Uterus (tissue), 4 donors: ENCODE measurements around the gene UBXN6. TPM values are rescaled to one million over a fixed set of nuclear protein-coding genes. Genes with fewer than 3 reads are reported as not detected.

Source experiments
- DNase-seq, 2 donors: peaks; one replicate each; pipeline ENCODE4 v3.0.0-alpha.2; 2019 to 2020
- H3K27ac ChIP-seq, 2 donors: fragments of 200-600 bp; sonication (generic); 1 replicate in 1 of 2; 2 replicates in 1 of 2; pipeline ENCODE4 v1.5.1; 2016 to 2018
- H3K27me3 ChIP-seq, 2 donors: fragments of 200-600 bp; sonication (generic); one replicate each; pipeline ENCODE4 v1.5.1; 2018 to 2019; ENCODE audit warnings: control low read depth in 1 of 2
- H3K36me3 ChIP-seq, 2 donors: fragments of 200-600 bp; sonication (generic); one replicate each; pipeline ENCODE4 v1.5.1; 2019; ENCODE audit warnings: control low read depth in 1 of 2
- H3K4me1 ChIP-seq, 2 donors: fragments of 200-600 bp; sonication (generic); one replicate each; pipeline ENCODE4 v1.5.1; 2018 to 2019; ENCODE audit warnings: control low read depth in 1 of 2
- H3K4me3 ChIP-seq, 2 donors: fragments of 200-600 bp; sonication (generic); 1 replicate in 1 of 2; 2 replicates in 1 of 2; pipeline ENCODE4 v1.5.1; 2018 to 2019; ENCODE audit warnings: mild to moderate bottlenecking in 1 of 2
- H3K9me3 ChIP-seq, 2 donors: fragments of 200-600 bp; sonication (generic); one replicate each; pipeline ENCODE4 v1.5.1; 2019; ENCODE audit warnings: control low read depth in 1 of 2
- CTCF ChIP-seq, 4 experiments: fragments of 200-600 bp in 2 of 4; fragments of 450-650 bp in 2 of 4; sonication (generic) in 2 of 4; IDR thresholded peaks; one replicate each; pipeline ENCODE4 v1.5.1; 2016 to 2019; ENCODE audit warnings: antibody characterized with exemption in 4 of 4, mild to moderate bottlenecking in 2 of 4, moderate library complexity in 1 of 4
- POLR2A ChIP-seq, 2 donors: fragments of 450-650 bp; IDR thresholded peaks; one replicate each; pipeline ENCODE4 v1.6.1; 2016; ENCODE audit warnings: antibody characterized with exemption in 2 of 2, mild to moderate bottlenecking in 1 of 2, moderate library complexity in 1 of 2
- intact Hi-C: fragments of 100-400 bp; cut with DNase I; formaldehyde crosslinking; loops from one replicate; pipeline ENCODE4 v1.15.1; 2023; ENCODE audit warnings: low total_unique reads
- total RNA-seq, 4 donors: library from RNA; depleted of rRNA in 3 of 4; stranded (reverse); fragments of >200 nt in 3 of 4; gene quantifications; one replicate each; pipeline versions ENCODE4 v1.1.0 to v1.2.4, GENCODE V29; 2014 to 2023
- donor health status: DM: yes; HTN: yes; CAD: no.

Gene UBXN6
- total RNA-seq, 4 donors from 2014 or later, result 61.5 to 266 (median 90.0) TPM

GRCh38 chr19:4414144-4414799, 43.3 kb downstream of the UBXN6 start:
- H3K27me3 ChIP-seq, result no peaks in the 10 kb centered on the region
- no peak for TF ChIP-seq CTCF (IDR thresholded peaks at IDR 0.05)
- H3K36me3 ChIP-seq, result no peaks in the 10 kb centered on the region
- DNase-seq, result no peak
- H3K4me3 ChIP-seq, result no peak overlapping the region
- H3K4me1 ChIP-seq, result no peaks in the 10 kb centered on the region
- intact Hi-C loops, result no loop called here
- no peaks in the 10 kb centered on the region for H3K9me3 ChIP-seq
- H3K27ac ChIP-seq, result peak overlapping the region; percentile 43 to 57

GRCh38 chr19:4413588-4413987, 44.0 kb downstream of the UBXN6 start:
- Histone ChIP-seq H3K4me1 (no peaks in the 10 kb centered on the region), H3K4me3 (no peak overlapping the region), H3K27ac (no peak overlapping the region), H3K36me3 (no peaks in the 10 kb centered on the region), H3K9me3 (no peaks in the 10 kb centered on the region), H3K27me3 (no peaks in the 10 kb centered on the region)
- TF ChIP-seq CTCF (IDR thresholded peaks at IDR 0.05), result no peak
- no peak for TF ChIP-seq POLR2A (IDR thresholded peaks at IDR 0.05)
- intact Hi-C loops, result no loop called here
- DNase-seq, result no peak

GRCh38 chr19:4409123-4409933, 48.3 kb downstream of the UBXN6 start:
- intact Hi-C loops, result no loop called here
- Histone ChIP-seq H3K4me3 (no peak overlapping the region), H3K27me3 (no peaks in the 10 kb centered on the region), H3K9me3 (no peaks in the 10 kb centered on the region), H3K27ac (no peak overlapping the region), H3K36me3 (no peaks in the 10 kb centered on the region), H3K4me1 (no peaks in the 10 kb centered on the region)
- TF ChIP-seq POLR2A (IDR thresholded peaks at IDR 0.05) (no peak), CTCF (IDR thresholded peaks at IDR 0.05) (no peak)
- no peak for DNase-seq

GRCh38 chr19:4406626-4407025, 51.0 kb downstream of the UBXN6 start:
- no peak for DNase-seq
- intact Hi-C loops, result no loop called here

More at GRCh38 chr19:4406626-4407025, 51.0 kb downstream of the UBXN6 start:
- H3K4me1 ChIP-seq, result peaks cover 3 to 8% of the 10 kb centered on the region in 2 donors
- TF ChIP-seq POLR2A (IDR thresholded peaks at IDR 0.05) (no peak), CTCF (IDR thresholded peaks at IDR 0.05) (no peak)
- no peaks in the 10 kb centered on the region for H3K9me3 ChIP-seq
- no peak overlapping the region for H3K4me3 ChIP-seq
- H3K27me3 ChIP-seq, result no peaks in the 10 kb centered on the region
- no peak overlapping the region for H3K27ac ChIP-seq
- H3K36me3 ChIP-seq, result no peaks in the 10 kb centered on the region
